ENCODE data around the gene GSTK1. TPM values are rescaled to one million over a fixed set of nuclear protein-coding genes. Genes with fewer than 3 reads are reported as not detected.

The GSTK1 gene
- total RNA-seq, 2 experiments from 2014 or later = 218 to 224 TPM

Other genes starting within 250 kb of the GSTK1 start
- gene OR9A2, start 236.3 kb upstream of the GSTK1 start, total RNA-seq = not detected
- not detected for gene OR6V1, start 211.1 kb upstream of the GSTK1 start, total RNA-seq
- gene PIP, start 131.4 kb upstream of the GSTK1 start, total RNA-seq = not detected
- not detected for gene TAS2R39, start 80.0 kb upstream of the GSTK1 start, total RNA-seq
- gene TAS2R40, start 41.4 kb upstream of the GSTK1 start, total RNA-seq = not detected
- gene TMEM139, start 21.5 kb downstream of the GSTK1 start, total RNA-seq = under 1 TPM; 0.29 to 0.70 TPM
- 100 to 1,000 TPM; 117 to 129 TPM for gene CASP2, start 24.9 kb downstream of the GSTK1 start, total RNA-seq
- under 1 TPM in 1 of 2 experiments, not detected in 1; 0.17 TPM for gene CLCN1, start 52.7 kb downstream of the GSTK1 start, total RNA-seq
- gene FAM131B, start 99.3 kb downstream of the GSTK1 start, total RNA-seq = 1 to 10 TPM; 1.9 to 2.3 TPM
- 100 to 1,000 TPM; 137 to 140 TPM for gene ZYX, start 117.9 kb downstream of the GSTK1 start, total RNA-seq
- gene EPHA1, start 145.4 kb downstream of the GSTK1 start, total RNA-seq = 1 to 10 TPM; 2.9 to 4.3 TPM
- gene TAS2R60, start 180.0 kb downstream of the GSTK1 start, total RNA-seq = not detected
- not detected for gene TAS2R41, start 214.4 kb downstream of the GSTK1 start, total RNA-seq